H1 (cell line): ENCODE measurements around the gene AIPL1. TPM values are rescaled to one million over a fixed set of nuclear protein-coding genes. Genes with fewer than 3 reads are reported as not detected.

Experiments
- CTCF ChIA-PET: fragments of 300-600 bp; sonication (Branson Sonifier 250); formaldehyde crosslinking; loops from one replicate; lab custom pipeline; 2021; ENCODE audit not compliant: partially characterized antibody; lab: Charles Lee
- POLR2A ChIA-PET: fragments of 300-600 bp; sonication (Branson Sonifier 250); formaldehyde crosslinking; loops from one replicate; lab custom pipeline; 2021; ENCODE audit warnings: inconsistent platforms; ENCODE audit not compliant: partially characterized antibody; lab: Charles Lee
- DNase-seq, 2 experiments: peaks; one replicate each; pipeline versions ENCODE4 v3.0.0 to v3.0.0-alpha.2; 2010 to 2022; ENCODE audit warnings: low spot score in 2 of 2, low read depth in 1 of 2, mixed read lengths in 1 of 2
- FAIRE-seq: peaks from 2 replicates; lab custom pipeline; 2011; peaks lifted over from hg19 to GRCh38; lab: Jason Lieb, UNC
- H2AFZ ChIP-seq: 2 replicates; pipeline ENCODE4 v1.8.1; 2012; ENCODE audit warnings: low read length, inconsistent platforms
- H2AK5ac ChIP-seq: 2 replicates; pipeline ENCODE4 v1.6.1; 2013; ENCODE audit warnings: low read depth, low read length
- H2BK120ac ChIP-seq: replicated peaks from 2 replicates; pipeline ENCODE3; 2013; ENCODE audit warnings: low read depth, low read length, inconsistent platforms
- H2BK12ac ChIP-seq: 2 replicates; pipeline ENCODE4 v1.6.1; 2013; ENCODE audit warnings: low read depth, low read length
- H2BK15ac ChIP-seq: 2 replicates; pipeline ENCODE4 v1.6.1; 2013; ENCODE audit warnings: low read length
- H2BK20ac ChIP-seq: 2 replicates; pipeline ENCODE4 v1.6.1; 2013; ENCODE audit warnings: low read length
- H2BK5ac ChIP-seq: 2 replicates; pipeline ENCODE4 v1.6.1; 2013; ENCODE audit warnings: low read depth, low read length
- H3K14ac ChIP-seq: 2 replicates; pipeline ENCODE4 v1.6.1; 2013; ENCODE audit warnings: inconsistent platforms; ENCODE audit not compliant: insufficient read length
- H3K18ac ChIP-seq: 2 replicates; pipeline ENCODE4 v1.6.1; 2013; ENCODE audit warnings: low read length; ENCODE audit errors: extremely low read depth
- H3K23ac ChIP-seq: 2 replicates; pipeline ENCODE4 v1.6.1; 2013; ENCODE audit warnings: inconsistent platforms; ENCODE audit not compliant: insufficient read length
- H3K23me2 ChIP-seq: 2 replicates; pipeline ENCODE4 v1.6.1; 2013; ENCODE audit warnings: low read depth, low read length
- H3K27ac ChIP-seq: 2 replicates; pipeline ENCODE4 v1.6.1; 2011; ENCODE audit warnings: low read depth, low read length, inconsistent platforms
- H3K27me3 ChIP-seq, 4 experiments: replicated peaks in 1 of 4; 1 replicate in 1 of 4; 2 replicates in 3 of 4; pipeline versions ENCODE4 v1.6.1 to v1.8.1; 2011 to 2013; ENCODE audit warnings: low read length in 3 of 4, mild to moderate bottlenecking in 3 of 4, inconsistent platforms in 2 of 4, mixed read lengths in 2 of 4, moderate library complexity in 1 of 4; ENCODE audit not compliant: control insufficient read depth in 3 of 4, insufficient read depth in 3 of 4; ENCODE audit errors: extremely low read depth in 1 of 4
- H3K36me3 ChIP-seq, 4 experiments: 2 replicates each; pipeline versions ENCODE4 v1.6.1 to v1.8.1; 2011 to 2013; ENCODE audit warnings: mild to moderate bottlenecking in 4 of 4, low read length in 3 of 4, moderate library complexity in 2 of 4, control low read depth in 1 of 4, inconsistent platforms in 1 of 4; ENCODE audit not compliant: insufficient read depth in 4 of 4, control insufficient read depth in 2 of 4
- H3K4ac ChIP-seq: replicated peaks from 2 replicates; pipeline ENCODE3; 2013; ENCODE audit warnings: low read length, low read depth, mixed read lengths, inconsistent platforms; ENCODE audit not compliant: insufficient read length
- H3K4me1 ChIP-seq, 4 experiments: replicated peaks in 1 of 4; 1 replicate in 1 of 4; 2 replicates in 3 of 4; pipeline versions ENCODE4 v1.6.1 to v1.8.1; 2011 to 2013; ENCODE audit warnings: low read length in 3 of 4, inconsistent platforms in 2 of 4, mixed read lengths in 1 of 4; ENCODE audit not compliant: insufficient read depth in 4 of 4, control insufficient read depth in 3 of 4
- H3K4me2 ChIP-seq, 2 experiments: 2 replicates each; pipeline versions ENCODE4 v1.6.1 to v1.8.1; 2011 to 2013; ENCODE audit warnings: low read depth in 2 of 2, low read length in 2 of 2, control low read depth in 1 of 2, inconsistent platforms in 1 of 2, mild to moderate bottlenecking in 1 of 2; ENCODE audit not compliant: insufficient read depth in 1 of 2
- H3K4me3 ChIP-seq, 4 experiments: fragments of 200-600, 300-600 bp in 1 of 4; sonication (generic), shearing (Covaris generic), sonication (Bioruptor Twin) in 1 of 4; 2 replicates each; pipeline versions ENCODE4 v1.5.1 to v1.8.1; 2011 to 2016; ENCODE audit warnings: low read length in 4 of 4, low read depth in 3 of 4, control low read depth in 2 of 4, inconsistent platforms in 2 of 4, mild to moderate bottlenecking in 2 of 4, mixed read lengths in 1 of 4, moderate library complexity in 1 of 4; ENCODE audit not compliant: insufficient read depth in 2 of 4; ENCODE audit errors: extremely low read depth in 1 of 4
- H3K56ac ChIP-seq: replicated peaks from 2 replicates; pipeline ENCODE3; 2013; ENCODE audit warnings: low read depth, mild to moderate bottlenecking, mixed read lengths, low read length, inconsistent platforms; ENCODE audit not compliant: insufficient read length
- H3K79me1 ChIP-seq: 2 replicates; pipeline ENCODE4 v1.6.1; 2013; ENCODE audit warnings: low read depth, low read length, control low read depth
- H3K79me2 ChIP-seq, 2 experiments: 2 replicates each; pipeline versions ENCODE4 v1.6.1 to v1.8.1; 2012 to 2013; ENCODE audit warnings: low read length in 2 of 2, mild to moderate bottlenecking in 2 of 2, inconsistent platforms in 1 of 2; ENCODE audit not compliant: insufficient read depth in 2 of 2, control insufficient read depth in 1 of 2
- H3K9ac ChIP-seq, 4 experiments: replicated peaks in 1 of 4; 1 replicate in 1 of 4; 2 replicates in 3 of 4; pipeline versions ENCODE4 v1.6.1 to v1.8.1; 2011 to 2013; ENCODE audit warnings: low read depth in 3 of 4, low read length in 3 of 4, control low read depth in 2 of 4, mild to moderate bottlenecking in 2 of 4, moderate library complexity in 2 of 4, inconsistent platforms in 1 of 4; ENCODE audit errors: extremely low read depth in 1 of 4
- H3K9me3 ChIP-seq, 2 experiments: 2 replicates each; pipeline versions ENCODE4 v1.6.1 to v1.8.1; 2012 to 2013; ENCODE audit warnings: mild to moderate bottlenecking in 2 of 2, moderate library complexity in 2 of 2, control low read depth in 1 of 2, inconsistent platforms in 1 of 2, low read depth in 1 of 2, low read length in 1 of 2, mixed read lengths in 1 of 2; ENCODE audit not compliant: insufficient read depth in 2 of 2
- H4K20me1 ChIP-seq, 2 experiments: replicated peaks in 1 of 2; 2 replicates each; pipeline versions ENCODE3 to v1.8.1; 2011 to 2013; ENCODE audit warnings: inconsistent platforms in 2 of 2, low read length in 2 of 2, mild to moderate bottlenecking in 1 of 2; ENCODE audit not compliant: insufficient read depth in 2 of 2, control insufficient read depth in 1 of 2
- H4K5ac ChIP-seq: 2 replicates; pipeline ENCODE4 v1.6.1; 2013; ENCODE audit warnings: low read length, low read depth, mixed read lengths, inconsistent platforms; ENCODE audit not compliant: insufficient read length
- H4K8ac ChIP-seq: 2 replicates; pipeline ENCODE4 v1.8.0; 2013; ENCODE audit warnings: mild to moderate bottlenecking, moderate library complexity, low read length, inconsistent platforms; ENCODE audit not compliant: insufficient read depth; ENCODE audit errors: extremely low read depth
- H4K91ac ChIP-seq: replicated peaks from 2 replicates; pipeline ENCODE3; 2013; ENCODE audit warnings: low read length, mixed read lengths, inconsistent platforms; ENCODE audit not compliant: insufficient read length
- CBX5 ChIP-seq: fragments of 300-800, 300-1000 bp; sonication (generic); IDR thresholded peaks from 2 replicates; pipeline ENCODE4 v1.7.1; 2016; ENCODE audit warnings: antibody characterized with exemption, low read length, low read depth
- CHD2 ChIP-seq: IDR thresholded peaks from 2 replicates; pipeline ENCODE4 v1.6.1; 2012; ENCODE audit warnings: low read length, improper control_type of control experiment
- CTCF ChIP-seq, 3 experiments: IDR thresholded peaks; 1 replicate in 2 of 3; 2 replicates in 1 of 3; pipeline versions ENCODE4 v1.5.1 to v1.6.1; 2011; ENCODE audit warnings: low read length in 3 of 3, mild to moderate bottlenecking in 3 of 3, inconsistent platforms in 2 of 3, low read depth in 1 of 3, moderate library complexity in 1 of 3; ENCODE audit not compliant: insufficient read depth in 1 of 3; ENCODE audit errors: control extremely low read depth in 1 of 3
- EGR1 ChIP-seq: IDR thresholded peaks from 2 replicates; pipeline ENCODE4 v1.6.1; 2011; ENCODE audit warnings: low read depth, low read length, borderline replicate concordance
- MAFK ChIP-seq: IDR thresholded peaks from 2 replicates; pipeline ENCODE4 v1.6.1; 2012; ENCODE audit warnings: low read depth, mild to moderate bottlenecking, improper control_type of control experiment, low read length
- MAX ChIP-seq: IDR thresholded peaks from 2 replicates; pipeline ENCODE4 v1.6.1; 2012; ENCODE audit warnings: inconsistent platforms
- SIRT6 ChIP-seq: IDR thresholded peaks from one replicate; pipeline ENCODE4 v1.7.1; 2012; ENCODE audit warnings: low read length, inconsistent platforms
- SUZ12 ChIP-seq: fragments of 200-600 bp; sonication (generic); IDR thresholded peaks from 2 replicates; pipeline ENCODE4 v1.6.1; 2012; ENCODE audit warnings: mild to moderate bottlenecking, inconsistent platforms, low read length, moderate library complexity, mixed read lengths
- TCF12 ChIP-seq: IDR thresholded peaks from 2 replicates; pipeline ENCODE4 v1.6.1; 2011; ENCODE audit warnings: low read depth, mild to moderate bottlenecking, low read length
- WGBS, 2 experiments: shearing (Covaris generic) in 1 of 2; methylation state at CpG; one replicate each; pipeline versions ENCODE4 v1.1.6 to v1.1.7; 2013 to 2015; ENCODE audit warnings: low lambda C conversion rate in 2 of 2, mixed read lengths in 2 of 2, inconsistent platforms in 1 of 2, low coverage in 1 of 2, missing lambda C conversion rate in 1 of 2; ENCODE audit not compliant: insufficient replicate concordance in 2 of 2, insufficient coverage in 1 of 2, insufficient read length in 1 of 2; ENCODE audit errors: extremely low coverage in 1 of 2, missing lambda C conversion rate in 1 of 2; 5-methylcytosine and 5-hydroxymethylcytosine counted together
- polyA plus RNA-seq, 7 experiments: library from polyadenylated mRNA; depleted of rRNA in 3 of 7; stranded (reverse) in 5 of 7; unstranded in 2 of 7; fragments of >200 nt in 5 of 7; fragments of 200-250 nt in 2 of 7; gene quantifications; 1 replicate in 5 of 7; 2 replicates in 1 of 7; 4 replicates in 1 of 7; pipeline versions ENCODE4 v1.2.1 to v1.2.3, GENCODE V29; 2011 to 2013; ENCODE audit warnings: missing spikeins in 2 of 7, mixed read lengths in 2 of 7
- total RNA-seq: library from RNA; stranded (reverse); fragmentation: NEBNext Ultra II Directional; extraction: Animal tissue kit (Norgen Biotek cat#: 25700); gene quantifications from 2 replicates; pipeline ENCODE4 v1.2.1, GENCODE V29; 2021

AIPL1 gene
- total and polyA plus RNA-seq, 2 of the 8 experiments (the other 6 are each of a cell fraction or from before 2014, with no cell fraction given), result 0.56 to 0.71 TPM

GRCh38 chr17:6376931-6377361 is 58.0 kb downstream of the AIPL1 start:
- Histone ChIP-seq H4K20me1 (no peaks in the 10 kb centered on the region), H3K4me3 (no peak overlapping the region), H3K4me2 (no peak overlapping the region; a peak in 1 of 4 replicates), H2BK12ac (no peak overlapping the region), H3K27me3 (no peaks in the 10 kb centered on the region), H3K79me1 (no peaks in the 10 kb centered on the region), H3K36me3 (no peaks in the 10 kb centered on the region), H4K5ac (no peak overlapping the region), H2AK5ac (no peak overlapping the region), H4K8ac (no peak overlapping the region), H2AFZ (peak overlapping the region; percentile 16; the same call in 1 of the 2 replicates), H3K23me2 (peaks cover 3% of the 10 kb centered on the region), H4K91ac (no peak overlapping the region), H3K79me2 (no peaks in the 10 kb centered on the region), H2BK20ac (no peak overlapping the region), H3K56ac (no peak overlapping the region), H3K14ac (no peak overlapping the region), H2BK15ac (no peak overlapping the region), H2BK5ac (no peak overlapping the region), H3K4me1 (peaks cover 3 to 14% (median 7%) of the 10 kb centered on the region in 4 experiments; a peak in 5 of 7 replicates), H3K27ac (no peak overlapping the region), H3K9ac (no peak overlapping the region), H3K18ac (no peak overlapping the region), H2BK120ac (no peak overlapping the region), H3K23ac (no peak overlapping the region), H3K4ac (no peak overlapping the region), H3K9me3 (no peaks in the 10 kb centered on the region; a peak in 2 of 4 replicates)
- no peak for DNase-seq
- POLR2A ChIA-PET, result interaction anchor here (0.6 kb wide), 1 partner anchor 155 kb away, joined by 3 read pairs; no protein-coding TSS in a partner anchor
- no peak for FAIRE-seq
- CTCF ChIA-PET, result interaction anchor here (0.8 to 0.9 kb wide), 3 partner anchors 17 to 723 kb away, joined by 3 to 5 read pairs (median 3); no protein-coding TSS in a partner anchor
- 68% methylated on average over 11 of the region's 11 CpGs; no CpG with 5 or more reads in 1 of the 2 experiments for WGBS, 2 experiments
- TF ChIP-seq MAFK (no peak), TCF12 (no peak), CTCF (IDR thresholded peaks at IDR 0.05; ENCODE audit: control extremely low read depth in 1 of 3, insufficient read depth in 1 of 3, low read depth in 1 of 3, low read length in 3 of 3) (no peak), CHD2 (no peak), SUZ12 (no peak), CBX5 (no peak), MAX (no peak), EGR1 (no peak), SIRT6 (no peak)
